Fibroblast of the aortic adventitia (primary cell): Measurements from ENCODE around the gene CSRP1. TPM values are rescaled to one million over a fixed set of nuclear protein-coding genes. Genes with fewer than 3 reads are reported as not detected.
A peak's percentile ranks its signal among the peaks of the same experiment; 100 is the strongest.
"Not testable (repeated sequence)": the region's sequence is repeated elsewhere in the genome, so short reads cannot be mapped to it uniquely, and the experiment has no call there.

Source experiments
- DNase-seq: peaks from one replicate; pipeline ENCODE4 v3.0.0-alpha.2; 2010; ENCODE audit warnings: low read depth
- H3K4me3 ChIP-seq: 2 replicates; pipeline ENCODE4 v1.5.1; 2011; ENCODE audit warnings: low read depth, mild to moderate bottlenecking, control low read depth, low read length, moderate library complexity
- CTCF ChIP-seq: IDR thresholded peaks from 2 replicates; pipeline ENCODE4 v1.5.1; 2011; ENCODE audit warnings: mild to moderate bottlenecking, low read length, control low read depth, inconsistent platforms; ENCODE audit not compliant: insufficient read depth
- total RNA-seq: library from RNA; depleted of rRNA; stranded (reverse); fragments of >200 nt; gene quantifications from 2 replicates; pipeline ENCODE4 v1.2.3, GENCODE V29; 2012; ENCODE audit warnings: low replicate concordance

Gene CSRP1
- total RNA-seq, 1 donor = 86.9 TPM

- DNase-seq = peak; percentile 79
- TF ChIP-seq CTCF = no peak
- H3K4me3 ChIP-seq = no peak overlapping the region
These were observed 11.2 kb downstream of the CSRP1 start for GRCh38 chr1:201495551-201496295.

- TF ChIP-seq CTCF = no peak
- DNase-seq = peak; percentile 80
- H3K4me3 ChIP-seq = no peak overlapping the region
These were observed 12.9 kb downstream of the CSRP1 start for GRCh38 chr1:201493757-201494617.

- H3K4me3 ChIP-seq, DNase-seq: not testable (repeated sequence)
These were observed 13.8 kb downstream of the CSRP1 start for GRCh38 chr1:201493026-201493656.

- H3K4me3 ChIP-seq = no peak overlapping the region
- peak; percentile 53 for DNase-seq
- TF ChIP-seq CTCF = no peak
These were observed 14.9 kb downstream of the CSRP1 start for GRCh38 chr1:201491896-201492511.

GRCh38 chr1:201490708-201491131 is 16.2 kb downstream of the CSRP1 start:
- peak; percentile 59 for DNase-seq
- no peak for TF ChIP-seq CTCF

GRCh38 chr1:201489643-201490261 is 17.2 kb downstream of the CSRP1 start:
- peak; percentile 36 for DNase-seq
- TF ChIP-seq CTCF = no peak
- H3K4me3 ChIP-seq = no peak overlapping the region

More at GRCh38 chr1:201490708-201491131, 16.2 kb downstream of the CSRP1 start:
- no peak overlapping the region for H3K4me3 ChIP-seq
